ENCODE data around the gene IZUMO1R. TPM values are rescaled to one million over a fixed set of nuclear protein-coding genes. Genes with fewer than 3 reads are reported as not detected.

The IZUMO1R gene
- total and polyA plus RNA-seq, 2 donors (not counting 3 experiments of a cell fraction or from before 2014, with no cell fraction given) = not detected

DNA sequence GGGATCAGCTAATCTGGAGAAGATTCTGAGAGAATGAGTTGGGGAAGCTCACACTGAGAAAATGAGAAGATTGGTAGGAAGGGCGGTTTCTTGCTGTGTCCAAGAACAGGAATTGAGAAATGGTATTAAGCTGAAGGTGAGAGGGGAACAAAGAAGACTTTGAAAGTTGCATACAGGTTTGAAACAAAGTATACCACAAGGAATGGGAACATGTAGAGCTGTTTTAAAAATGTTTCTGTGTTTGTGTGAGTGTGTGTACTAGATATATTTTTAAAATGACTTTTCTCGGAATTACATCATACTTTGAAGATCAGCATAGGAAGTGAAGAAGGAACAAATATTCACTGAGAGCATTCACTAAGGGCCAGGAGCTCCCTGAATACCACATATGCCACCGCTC is 24.4 kb upstream of the IZUMO1R start:
- Histone ChIP-seq H3K36me3 (ENCODE audit: control insufficient read depth in 2 of 2, extremely low read depth in 1 of 2, insufficient read depth in 2 of 2, low read length in 2 of 2) (no peaks in the 10 kb centered on the region), H4K20me1 (replicated peaks; ENCODE audit: control insufficient read depth, extremely low read depth, insufficient read depth, low read length) (no peaks in the 10 kb centered on the region), H3K9ac (replicated peaks; ENCODE audit: extremely low read depth, insufficient read depth, low read length) (no peak overlapping the region), H2AFZ (ENCODE audit: low read depth, low read length) (no peak overlapping the region), H3K4me1 (ENCODE audit: control insufficient read depth, extremely low read depth, insufficient read depth, low read length) (no peaks in the 10 kb centered on the region), H3K9me3 (replicated peaks; ENCODE audit: control insufficient read depth, insufficient read depth, low read length) (no peaks in the 10 kb centered on the region), H3K27me3 (ENCODE audit: control insufficient read depth in 2 of 2, insufficient read depth in 2 of 2, low read length in 2 of 2) (no peaks in the 10 kb centered on the region), H3K9me1 (replicated peaks; ENCODE audit: control insufficient read depth, extremely low read depth, insufficient read depth, low read length) (no peaks in the 10 kb centered on the region), H3K27ac (ENCODE audit: insufficient read depth, low read depth, low read length) (no peak overlapping the region), H3K79me2 (ENCODE audit: control insufficient read depth, insufficient read depth, low read length) (no peaks in the 10 kb centered on the region), H3K4me2 (ENCODE audit: insufficient read depth, low read length) (no peak overlapping the region), H3K4me3 (replicated peaks in 1 of 3; ENCODE audit: insufficient read depth in 1 of 3, low read depth in 1 of 3, low read length in 3 of 3) (no peak overlapping the region)
- no TSS peak for BruUV-seq (replicated peaks)
- FAIRE-seq (no peak), DNase-seq (ENCODE audit: low read depth, low spot score) (no peak)
- ChIA-PET POLR2A (no interaction called here), CTCF (no interaction called here)
- TF ChIP-seq FOS (IDR thresholded peaks at IDR 0.05; ENCODE audit: borderline replicate concordance, insufficient read depth, low read length) (no peak), MYC (IDR thresholded peaks at IDR 0.05; ENCODE audit: low read depth, low read length) (no peak), POLR2A (IDR thresholded peaks at IDR 0.05; ENCODE audit: low read depth, low read length) (no peak), EZH2 (IDR thresholded peaks at IDR 0.05; ENCODE audit: borderline replicate concordance, low read depth, low read length, severe bottlenecking) (no peak), JUN (IDR thresholded peaks at IDR 0.05; ENCODE audit: borderline replicate concordance, insufficient read depth, insufficient read length, low read depth) (no peak), GATA2 (IDR thresholded peaks at IDR 0.05; ENCODE audit: insufficient read depth, insufficient read length, low read depth, low read length) (no peak), POLR2AphosphoS5 (IDR thresholded peaks at IDR 0.05; ENCODE audit: insufficient read depth, low read depth, low read length) (no peak)
- TF ChIP-seq, protein P1, sequence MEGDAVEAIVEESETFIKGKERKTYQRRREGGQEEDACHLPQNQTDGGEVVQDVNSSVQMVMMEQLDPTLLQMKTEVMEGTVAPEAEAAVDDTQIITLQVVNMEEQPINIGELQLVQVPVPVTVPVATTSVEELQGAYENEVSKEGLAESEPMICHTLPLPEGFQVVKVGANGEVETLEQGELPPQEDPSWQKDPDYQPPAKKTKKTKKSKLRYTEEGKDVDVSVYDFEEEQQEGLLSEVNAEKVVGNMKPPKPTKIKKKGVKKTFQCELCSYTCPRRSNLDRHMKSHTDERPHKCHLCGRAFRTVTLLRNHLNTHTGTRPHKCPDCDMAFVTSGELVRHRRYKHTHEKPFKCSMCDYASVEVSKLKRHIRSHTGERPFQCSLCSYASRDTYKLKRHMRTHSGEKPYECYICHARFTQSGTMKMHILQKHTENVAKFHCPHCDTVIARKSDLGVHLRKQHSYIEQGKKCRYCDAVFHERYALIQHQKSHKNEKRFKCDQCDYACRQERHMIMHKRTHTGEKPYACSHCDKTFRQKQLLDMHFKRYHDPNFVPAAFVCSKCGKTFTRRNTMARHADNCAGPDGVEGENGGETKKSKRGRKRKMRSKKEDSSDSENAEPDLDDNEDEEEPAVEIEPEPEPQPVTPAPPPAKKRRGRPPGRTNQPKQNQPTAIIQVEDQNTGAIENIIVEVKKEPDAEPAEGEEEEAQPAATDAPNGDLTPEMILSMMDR (IDR thresholded peaks at IDR 0.05; ENCODE audit: extremely low read depth in 1 of 2, insufficient read depth in 1 of 2, low read depth in 1 of 2, low read length in 2 of 2) = no peak
- TF ChIP-seq, protein P2, sequence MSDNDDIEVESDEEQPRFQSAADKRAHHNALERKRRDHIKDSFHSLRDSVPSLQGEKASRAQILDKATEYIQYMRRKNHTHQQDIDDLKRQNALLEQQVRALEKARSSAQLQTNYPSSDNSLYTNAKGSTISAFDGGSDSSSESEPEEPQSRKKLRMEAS (IDR thresholded peaks at IDR 0.05; ENCODE audit: insufficient read depth, insufficient read length) = no peak
- intact Hi-C loops (cut with micrococcal nuclease) (no loop called here), dilution Hi-C loops (cut with MboI; ENCODE audit: extremely low pct_ligation_motif_present, low sequenced_read_pairs) (no loop called here)

Data from endothelial cell of umbilical vein (primary cell).